Measurements from ENCODE around the gene ZNF580. TPM values are rescaled to one million over a fixed set of nuclear protein-coding genes. Genes with fewer than 3 reads are reported as not detected.

The ZNF580 gene
- total and polyA plus RNA-seq, 2 of the 13 experiments (the other 11 are each of a cell fraction or from before 2014, with no cell fraction given) = 4.4 to 6.0 TPM

GRCh38 chr19:55647732-55648584, 7.2 kb downstream of the ZNF580 start, which contains the start of gene CCDC106 (continued):
- no peak for TF ChIP-seq POLR2AphosphoS2 (IDR thresholded peaks at IDR 0.05; ENCODE audit: low read depth, low read length)
- no peak for TF ChIP-seq PRDM10 (CRISPR knock-in tag; IDR thresholded peaks at IDR 0.05; ENCODE audit: low read depth)
- TF ChIP-seq, protein P1, sequence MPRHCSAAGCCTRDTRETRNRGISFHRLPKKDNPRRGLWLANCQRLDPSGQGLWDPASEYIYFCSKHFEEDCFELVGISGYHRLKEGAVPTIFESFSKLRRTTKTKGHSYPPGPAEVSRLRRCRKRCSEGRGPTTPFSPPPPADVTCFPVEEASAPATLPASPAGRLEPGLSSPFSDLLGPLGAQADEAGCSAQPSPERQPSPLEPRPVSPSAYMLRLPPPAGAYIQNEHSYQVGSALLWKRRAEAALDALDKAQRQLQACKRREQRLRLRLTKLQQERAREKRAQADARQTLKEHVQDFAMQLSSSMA (CRISPR knock-in tag; IDR thresholded peaks at IDR 0.05) = 0 out of 2 replicates have a peak, but pooled peaks have one; percentile 40
- TF ChIP-seq NONO (IDR thresholded peaks at IDR 0.05) = no peak
- peak; percentile 61; the same call in 1 of the 2 replicates for TF ChIP-seq NONO (CRISPR knock-in tag; conservative IDR thresholded peaks at IDR 0.05)
- TF ChIP-seq AKAP8 (CRISPR knock-in tag; IDR thresholded peaks at IDR 0.05) = peak; percentile 97
- TF ChIP-seq TAF15 (IDR thresholded peaks at IDR 0.05; ENCODE audit: low read depth, low read length, poor library complexity, severe bottlenecking) = peak; percentile 84
- TF ChIP-seq ZNF589 (CRISPR knock-in tag; conservative IDR thresholded peaks at IDR 0.05) = 0 out of 2 replicates have a peak, but pooled peaks have one; percentile 39
- TF ChIP-seq NFRKB (IDR thresholded peaks at IDR 0.05) = no peak
- no peak for TF ChIP-seq JDP2 (CRISPR knock-in tag; IDR thresholded peaks at IDR 0.05; ENCODE audit: borderline replicate concordance)
- TF ChIP-seq ZNF768 (CRISPR knock-in tag; IDR thresholded peaks at IDR 0.05) = no peak; the same call in 1 of the 2 replicates
- TF ChIP-seq, protein P2, sequence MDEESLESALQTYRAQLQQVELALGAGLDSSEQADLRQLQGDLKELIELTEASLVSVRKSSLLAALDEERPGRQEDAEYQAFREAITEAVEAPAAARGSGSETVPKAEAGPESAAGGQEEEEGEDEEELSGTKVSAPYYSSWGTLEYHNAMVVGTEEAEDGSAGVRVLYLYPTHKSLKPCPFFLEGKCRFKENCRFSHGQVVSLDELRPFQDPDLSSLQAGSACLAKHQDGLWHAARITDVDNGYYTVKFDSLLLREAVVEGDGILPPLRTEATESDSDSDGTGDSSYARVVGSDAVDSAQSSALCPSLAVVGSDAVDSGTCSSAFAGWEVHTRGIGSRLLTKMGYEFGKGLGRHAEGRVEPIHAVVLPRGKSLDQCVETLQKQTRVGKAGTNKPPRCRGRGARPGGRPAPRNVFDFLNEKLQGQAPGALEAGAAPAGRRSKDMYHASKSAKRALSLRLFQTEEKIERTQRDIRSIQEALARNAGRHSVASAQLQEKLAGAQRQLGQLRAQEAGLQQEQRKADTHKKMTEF (CRISPR knock-in tag; IDR thresholded peaks at IDR 0.05) = peak; percentile 82; the same call in 1 of the 2 replicates
- no peak for TF ChIP-seq FOXC1 (CRISPR knock-in tag; IDR thresholded peaks at IDR 0.05; ENCODE audit: borderline replicate concordance)
- TF ChIP-seq EZH2 (conservative IDR thresholded peaks at IDR 0.05; ENCODE audit: low read depth, low read length) = peak; percentile 60; the same call in 1 of the 2 replicates
- peak; percentile 82; the same call in 1 of the 2 replicates for TF ChIP-seq ZBTB38 (CRISPR knock-in tag; IDR thresholded peaks at IDR 0.05)
- TF ChIP-seq POLR2AphosphoS5 (IDR thresholded peaks at IDR 0.05; ENCODE audit: low read depth, low read length) = no peak
- 0 out of 2 replicates have a peak, but pooled peaks have one; percentile 12 for TF ChIP-seq MIXL1 (CRISPR knock-in tag; IDR thresholded peaks at IDR 0.05)
- TF ChIP-seq NFYC (CRISPR knock-in tag; IDR thresholded peaks at IDR 0.05) = no peak
- TF ChIP-seq ZNF230 (CRISPR knock-in tag; IDR thresholded peaks at IDR 0.05) = no peak
- no peak for TF ChIP-seq ZNF761 (CRISPR knock-in tag; conservative IDR thresholded peaks at IDR 0.05)
- TF ChIP-seq, protein P3, sequence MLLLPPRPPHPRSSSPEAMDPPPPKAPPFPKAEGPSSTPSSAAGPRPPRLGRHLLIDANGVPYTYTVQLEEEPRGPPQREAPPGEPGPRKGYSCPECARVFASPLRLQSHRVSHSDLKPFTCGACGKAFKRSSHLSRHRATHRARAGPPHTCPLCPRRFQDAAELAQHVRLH (CRISPR knock-in tag; IDR thresholded peaks at IDR 0.05; ENCODE audit: borderline replicate concordance, low read depth) = no peak
- no peak for TF ChIP-seq ZNF430 (CRISPR knock-in tag; IDR thresholded peaks at IDR 0.05)
- peak; percentile 75; the same call in 1 of the 2 replicates for TF ChIP-seq EEA1 (CRISPR knock-in tag; IDR thresholded peaks at IDR 0.05; ENCODE audit: borderline replicate concordance)
- no peak for TF ChIP-seq HMG20A (CRISPR knock-in tag; IDR thresholded peaks at IDR 0.05; ENCODE audit: borderline replicate concordance)
- TF ChIP-seq ZSCAN22 (CRISPR knock-in tag; IDR thresholded peaks at IDR 0.05) = peak; percentile 83
